B cell (primary cell): ENCODE measurements around the gene SMURF2.

ENCODE experiments used
- EZH2 ChIP-seq: IDR thresholded peaks from 2 replicates; pipeline ENCODE4 v1.6.1; 2012; ENCODE audit warnings: borderline replicate concordance, low read depth, mild to moderate bottlenecking, moderate library complexity, low read length; ENCODE audit not compliant: insufficient read depth, poor library complexity, severe bottlenecking
- TF ChIP-seq, protein P1 (sequence below): fragments of 200-600 bp; IDR thresholded peaks from one replicate; pipeline ENCODE4 v1.8.0; 2022; ENCODE audit warnings: antibody characterized with exemption, mild to moderate bottlenecking

DNA sequence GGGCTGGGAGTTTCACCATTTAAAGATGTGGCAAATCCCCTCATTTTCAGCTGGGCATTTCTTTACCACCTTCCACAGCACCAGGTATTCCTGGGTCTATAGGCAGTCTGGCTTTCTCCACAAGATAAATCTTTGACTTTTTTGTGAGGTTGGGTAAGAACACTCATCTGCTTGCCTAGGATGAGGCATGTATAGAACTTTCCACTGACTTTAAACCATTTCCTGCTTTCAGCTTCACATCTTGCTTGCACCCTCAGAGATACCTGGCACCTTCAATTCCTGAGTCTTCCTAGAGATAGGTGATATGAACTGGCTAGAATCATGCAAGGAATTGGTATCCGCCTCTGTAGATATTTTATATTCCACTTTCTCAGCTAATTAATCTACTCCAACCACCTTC lies 27.9 kb downstream of the SMURF2 start:
- TF ChIP-seq, protein P1, sequence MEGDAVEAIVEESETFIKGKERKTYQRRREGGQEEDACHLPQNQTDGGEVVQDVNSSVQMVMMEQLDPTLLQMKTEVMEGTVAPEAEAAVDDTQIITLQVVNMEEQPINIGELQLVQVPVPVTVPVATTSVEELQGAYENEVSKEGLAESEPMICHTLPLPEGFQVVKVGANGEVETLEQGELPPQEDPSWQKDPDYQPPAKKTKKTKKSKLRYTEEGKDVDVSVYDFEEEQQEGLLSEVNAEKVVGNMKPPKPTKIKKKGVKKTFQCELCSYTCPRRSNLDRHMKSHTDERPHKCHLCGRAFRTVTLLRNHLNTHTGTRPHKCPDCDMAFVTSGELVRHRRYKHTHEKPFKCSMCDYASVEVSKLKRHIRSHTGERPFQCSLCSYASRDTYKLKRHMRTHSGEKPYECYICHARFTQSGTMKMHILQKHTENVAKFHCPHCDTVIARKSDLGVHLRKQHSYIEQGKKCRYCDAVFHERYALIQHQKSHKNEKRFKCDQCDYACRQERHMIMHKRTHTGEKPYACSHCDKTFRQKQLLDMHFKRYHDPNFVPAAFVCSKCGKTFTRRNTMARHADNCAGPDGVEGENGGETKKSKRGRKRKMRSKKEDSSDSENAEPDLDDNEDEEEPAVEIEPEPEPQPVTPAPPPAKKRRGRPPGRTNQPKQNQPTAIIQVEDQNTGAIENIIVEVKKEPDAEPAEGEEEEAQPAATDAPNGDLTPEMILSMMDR: no peak
- TF ChIP-seq EZH2: no peak
